GM12874 (cell line): Measurements from ENCODE around the gene SLIT3.

Experiments used
- CTCF ChIP-seq: IDR thresholded peaks from 2 replicates; pipeline ENCODE4 v1.5.1; 2011; ENCODE audit warnings: low read depth, mild to moderate bottlenecking, control low read depth, low read length, moderate library complexity; ENCODE audit not compliant: insufficient read depth

The SLIT3 gene

GRCh38 chr5:168669156-168669555, 631.8 kb downstream of the SLIT3 start:
- no peak for TF ChIP-seq CTCF

- no peak for TF ChIP-seq CTCF
These were observed 632.9 kb downstream of the SLIT3 start for GRCh38 chr5:168668078-168668477.

GRCh38 chr5:168667301-168667840, 633.6 kb downstream of the SLIT3 start:
- TF ChIP-seq CTCF = no peak

GRCh38 chr5:168666356-168666755, 634.6 kb downstream of the SLIT3 start:
- no peak for TF ChIP-seq CTCF

- TF ChIP-seq CTCF = no peak
These were observed 637.5 kb downstream of the SLIT3 start for GRCh38 chr5:168663276-168664004.

GRCh38 chr5:168661593-168662485, 639.1 kb downstream of the SLIT3 start:
- TF ChIP-seq CTCF = no peak

GRCh38 chr5:168660691-168661090, 640.2 kb downstream of the SLIT3 start:
- no peak for TF ChIP-seq CTCF
